ENCODE results near the gene SEMA4G.
A peak's percentile ranks its signal among the peaks of the same experiment; 100 is the strongest.

SEMA4G gene

GRCh38 chr10:100969187-100970075 lies at the start of gene SEMA4G:
Gene SEMA4G (plus strand): TSS chr10:100969504. CDS start chr10:100972913, 3,409 bp downstream.
- peak; percentile 62 for DNase-seq

- DNase-seq: no peak
These were observed 45.7 kb upstream of the SEMA4G start for GRCh38 chr10:100923580-100923979.

GRCh38 chr10:100927266-100927665 lies 42.0 kb upstream of the SEMA4G start:
- DNase-seq: no peak

- DNase-seq: no peak
These were observed 41.3 kb upstream of the SEMA4G start for GRCh38 chr10:100928039-100928438.

- no peak for DNase-seq
These were observed 38.9 kb upstream of the SEMA4G start for GRCh38 chr10:100930368-100930767.

GRCh38 chr10:100934084-100934659 lies 35.1 kb upstream of the SEMA4G start:
- no peak for DNase-seq

- DNase-seq: no peak
These were observed 29.4 kb upstream of the SEMA4G start for GRCh38 chr10:100939763-100940344.

- no peak for DNase-seq
These were observed 27.1 kb upstream of the SEMA4G start for GRCh38 chr10:100942229-100942628.

GRCh38 chr10:100943508-100943907 lies 25.8 kb upstream of the SEMA4G start:
- DNase-seq: no peak

GRCh38 chr10:100945754-100946153 lies 23.6 kb upstream of the SEMA4G start:
- no peak for DNase-seq

- no peak for DNase-seq
These were observed 20.4 kb upstream of the SEMA4G start for GRCh38 chr10:100948916-100949315.

GRCh38 chr10:100960251-100960650 lies 9.1 kb upstream of the SEMA4G start:
- DNase-seq: no peak

GRCh38 chr10:100962351-100963080 lies 6.8 kb upstream of the SEMA4G start:
- DNase-seq: no peak

GRCh38 chr10:100963826-100964225 lies 5.5 kb upstream of the SEMA4G start:
- no peak for DNase-seq

GRCh38 chr10:100965820-100966219 lies 3.5 kb upstream of the SEMA4G start:
- DNase-seq: no peak

GRCh38 chr10:100966887-100967286 lies 2.4 kb upstream of the SEMA4G start:
- no peak for DNase-seq

- DNase-seq: no peak
These were observed 2.0 kb upstream of the SEMA4G start for GRCh38 chr10:100967332-100967731.

- DNase-seq: no peak
These were observed 1.1 kb upstream of the SEMA4G start for GRCh38 chr10:100968062-100968736.

- DNase-seq: peak; percentile 45
These were observed 479 bp upstream of the SEMA4G start for GRCh38 chr10:100968863-100969186.

- DNase-seq: peak; percentile 62
These were observed 991 bp downstream of the SEMA4G start for GRCh38 chr10:100970076-100970913.

- no peak for DNase-seq
These were observed 1.9 kb downstream of the SEMA4G start for GRCh38 chr10:100970914-100971811.
